ENCODE results near the gene FUBP3.

The FUBP3 gene

DNA sequence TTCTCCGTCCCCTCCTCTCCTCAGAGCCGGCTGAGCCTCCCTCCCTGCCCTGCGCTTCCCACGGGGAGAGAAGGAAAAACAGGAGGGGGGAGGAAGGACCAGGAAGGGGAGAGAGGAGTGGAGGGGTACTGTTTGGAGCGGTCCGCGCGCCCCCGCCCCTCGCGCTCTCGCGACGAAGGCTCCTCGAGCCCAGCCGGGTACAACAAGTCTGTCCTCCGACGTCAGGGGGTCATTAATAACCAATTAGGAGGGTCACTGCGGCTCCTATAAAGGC lies 84.5 kb downstream of the FUBP3 start:
- Histone ChIP-seq H4K20me1 (ENCODE audit: low read depth, low read length) (no peaks in the 10 kb centered on the region), H3K9me2 (replicated peaks; ENCODE audit: insufficient read depth, low read length) (no peaks in the 10 kb centered on the region), H2AFZ (ENCODE audit: low read depth, low read length, severe bottlenecking) (no peak overlapping the region), H3K27me3 (ENCODE audit: low read length) (no peaks in the 10 kb centered on the region), H3K27ac (ENCODE audit: low read depth, low read length) (no peak overlapping the region), H3K9ac (ENCODE audit: low read length) (no peak overlapping the region), H3K79me2 (ENCODE audit: insufficient read depth, low read length) (no peaks in the 10 kb centered on the region), H3K9me3 (ENCODE audit: insufficient read depth, low read length) (no peaks in the 10 kb centered on the region), H3K4me2 (ENCODE audit: low read depth, low read length, poor library complexity, severe bottlenecking) (no peak overlapping the region), H3F3A (ENCODE audit: insufficient read depth) (no peaks in the 10 kb centered on the region), H3K4me3 (ENCODE audit: insufficient read depth, low read length, poor library complexity, severe bottlenecking) (no peak overlapping the region), H3K36me3 (ENCODE audit: low read length) (no peaks in the 10 kb centered on the region)
- TF ChIP-seq CTCF (IDR thresholded peaks at IDR 0.05; ENCODE audit: insufficient read depth, low read length, poor library complexity, severe bottlenecking), result no peak
- no peak for TF ChIP-seq EZH2phosphoT487 (conservative IDR thresholded peaks at IDR 0.05; ENCODE audit: low read length)

DNA sequence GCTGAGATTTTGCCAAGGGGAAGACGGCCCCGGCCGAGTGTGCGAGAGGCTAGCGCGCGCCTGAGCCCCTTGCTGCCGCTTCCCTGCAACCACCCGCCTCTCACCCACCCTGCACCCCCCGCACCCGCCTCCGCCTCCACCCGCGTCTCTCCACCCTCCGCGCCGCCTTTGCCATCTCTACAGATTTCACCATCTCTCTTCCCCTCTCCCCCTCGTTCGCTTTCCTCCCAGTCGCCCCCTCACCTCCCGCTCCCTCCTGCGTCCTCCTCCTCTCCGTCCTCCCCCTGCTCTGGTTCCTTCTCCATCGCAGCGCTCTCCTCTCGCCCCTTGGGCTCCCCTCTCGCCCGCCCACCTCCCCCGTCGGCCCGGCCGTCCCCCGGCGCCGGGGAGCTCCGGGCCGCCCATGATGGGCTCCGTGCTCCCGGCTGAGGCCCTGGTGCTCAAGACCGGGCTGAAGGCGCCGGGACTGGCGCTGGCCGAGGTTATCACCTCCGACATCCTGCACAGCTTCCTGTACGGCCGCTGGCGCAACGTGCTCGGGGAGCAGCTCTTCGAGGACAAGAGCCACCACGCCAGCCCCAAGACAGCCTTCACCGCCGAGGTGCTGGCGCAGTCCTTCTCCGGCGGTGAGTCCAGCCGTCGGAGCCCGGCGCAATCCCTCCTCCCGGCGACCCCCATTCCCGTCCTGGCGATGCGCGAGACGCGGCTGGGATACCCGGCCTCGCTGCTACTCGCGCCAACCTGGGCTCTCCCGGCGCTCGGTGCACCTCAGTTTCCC lies 85.1 kb downstream of the FUBP3 start, which contains the start of gene PRDM12:
Gene PRDM12, plus strand, starts transcription at position 344 of the 778 bp plus-strand sequence. Its CDS starts 60 bp downstream, at position 404.
- no peak within 1 kb of the TSS for H2AFZ ChIP-seq (ENCODE audit: low read depth, low read length, severe bottlenecking)
- no peaks in the 10 kb centered on the region for H4K20me1 ChIP-seq (ENCODE audit: low read depth, low read length)
- H3K27ac ChIP-seq (ENCODE audit: low read depth, low read length), result no peak within 1 kb of the TSS
- H3K36me3 ChIP-seq (ENCODE audit: low read length), result no peaks in the 10 kb centered on the region
- H3K9me2 ChIP-seq (replicated peaks; ENCODE audit: insufficient read depth, low read length), result no peaks in the 10 kb centered on the region
- no peaks in the 10 kb centered on the region for H3K79me2 ChIP-seq (ENCODE audit: insufficient read depth, low read length)
- H3K9me3 ChIP-seq (ENCODE audit: insufficient read depth, low read length), result no peaks in the 10 kb centered on the region
- no peak within 1 kb of the TSS for H3K9ac ChIP-seq (ENCODE audit: low read length)
- H3K4me3 ChIP-seq (ENCODE audit: insufficient read depth, low read length, poor library complexity, severe bottlenecking), result no peak within 1 kb of the TSS
- no peaks in the 10 kb centered on the region for H3K27me3 ChIP-seq (ENCODE audit: low read length)
- H3K4me2 ChIP-seq (ENCODE audit: low read depth, low read length, poor library complexity, severe bottlenecking), result no peak within 1 kb of the TSS
- no peaks in the 10 kb centered on the region for H3F3A ChIP-seq (ENCODE audit: insufficient read depth)
- TF ChIP-seq CTCF (IDR thresholded peaks at IDR 0.05; ENCODE audit: insufficient read depth, low read length, poor library complexity, severe bottlenecking), result no peak
- no peak for TF ChIP-seq EZH2phosphoT487 (conservative IDR thresholded peaks at IDR 0.05; ENCODE audit: low read length)

- H3F3A ChIP-seq (ENCODE audit: insufficient read depth), result no peaks in the 10 kb centered on the region
- no peak overlapping the region for H3K4me2 ChIP-seq (ENCODE audit: low read depth, low read length, poor library complexity, severe bottlenecking)
- no peaks in the 10 kb centered on the region for H4K20me1 ChIP-seq (ENCODE audit: low read depth, low read length)
- H3K36me3 ChIP-seq (ENCODE audit: low read length), result no peaks in the 10 kb centered on the region
- H3K79me2 ChIP-seq (ENCODE audit: insufficient read depth, low read length), result no peaks in the 10 kb centered on the region
- TF ChIP-seq CTCF (IDR thresholded peaks at IDR 0.05; ENCODE audit: insufficient read depth, low read length, poor library complexity, severe bottlenecking) (no peak), EZH2phosphoT487 (conservative IDR thresholded peaks at IDR 0.05; ENCODE audit: low read length) (no peak)
- no peak overlapping the region for H2AFZ ChIP-seq (ENCODE audit: low read depth, low read length, severe bottlenecking)
- H3K27ac ChIP-seq (ENCODE audit: low read depth, low read length), result no peak overlapping the region
- H3K4me3 ChIP-seq (ENCODE audit: insufficient read depth, low read length, poor library complexity, severe bottlenecking), result no peak overlapping the region
- no peaks in the 10 kb centered on the region for H3K27me3 ChIP-seq (ENCODE audit: low read length)
- no peaks in the 10 kb centered on the region for H3K9me3 ChIP-seq (ENCODE audit: insufficient read depth, low read length)
- no peaks in the 10 kb centered on the region for H3K9me2 ChIP-seq (replicated peaks; ENCODE audit: insufficient read depth, low read length)
- no peak overlapping the region for H3K9ac ChIP-seq (ENCODE audit: low read length)
These were observed 85.7 kb downstream of the FUBP3 start for GRCh38 chr9:130665029-130665430.

All from SU-DHL-6 (cell line).